ENCODE data around the gene SMIM20. TPM values are rescaled to one million over a fixed set of nuclear protein-coding genes. Genes with fewer than 3 reads are reported as not detected.

The SMIM20 gene
- total RNA-seq, 2 donors from 2014 or later = 35.9 to 40.8 TPM

DNA sequence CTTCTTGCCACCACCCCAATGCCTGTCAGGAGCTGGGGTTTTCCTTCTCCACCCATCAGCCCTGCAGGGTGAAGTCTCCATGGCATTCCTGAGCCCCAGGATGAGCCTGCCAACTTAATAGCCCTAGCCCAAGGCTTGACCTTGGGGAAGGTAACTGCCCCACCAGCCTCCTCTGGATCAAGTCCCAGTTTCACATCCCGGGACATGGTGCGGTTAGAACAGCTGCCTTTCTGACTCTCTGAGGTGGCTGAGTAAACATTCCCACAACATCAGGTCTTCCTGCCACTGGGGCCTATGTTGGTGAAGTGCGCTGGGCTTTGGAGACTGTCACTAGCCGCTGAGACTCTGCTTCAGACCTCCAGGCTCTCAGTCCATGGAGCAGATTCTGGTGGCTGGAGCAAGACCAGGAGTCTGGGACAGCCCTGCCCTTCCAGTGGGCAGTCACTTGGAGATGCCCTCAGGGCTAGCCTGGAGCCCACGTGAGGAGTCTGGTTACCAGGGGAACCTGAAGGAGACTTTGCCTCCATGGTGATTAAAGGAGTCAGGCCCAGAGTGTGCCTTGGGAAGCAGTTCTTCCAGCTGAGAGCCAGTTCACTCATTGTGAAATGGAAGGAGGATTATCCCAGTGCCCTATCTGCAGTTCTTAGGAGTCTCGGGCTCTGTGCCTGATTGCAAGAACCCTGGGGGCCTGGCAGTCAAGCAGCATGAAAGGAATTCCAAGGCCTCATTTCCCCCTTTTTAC is 56.8 kb downstream of the SMIM20 start:
- peak; percentile 58 for DNase-seq
- Histone ChIP-seq H3K4me1 (ENCODE audit: control insufficient read depth, insufficient read depth, low read length) (peaks cover 10% of the 10 kb centered on the region), H3K4me3 (ENCODE audit: low read length) (no peak overlapping the region), H3K9ac (ENCODE audit: extremely low read depth, low read length, poor library complexity, severe bottlenecking) (no peak overlapping the region), H3K27ac (ENCODE audit: low read depth, low read length) (peak overlapping the region; percentile 51), H3K36me3 (ENCODE audit: control insufficient read depth, insufficient read depth, low read length) (no peaks in the 10 kb centered on the region), H3K9me3 (ENCODE audit: control insufficient read depth, low read length) (no peaks in the 10 kb centered on the region), H3K27me3 (ENCODE audit: control insufficient read depth, insufficient read depth, low read length, poor library complexity, severe bottlenecking) (no peaks in the 10 kb centered on the region)
- Mint-ChIP-seq H3K36me3 (ENCODE audit: low read depth) (peaks cover 2% of the 10 kb centered on the region), H3K4me1 (peaks cover 19% of the 10 kb centered on the region), H3K27ac (peak overlapping the region; percentile 65), H3K27me3 (ENCODE audit: insufficient read depth) (no peaks in the 10 kb centered on the region), H3K4me3 (no peak overlapping the region), H3K9me3 (peaks cover 8% of the 10 kb centered on the region)
- 73 to 80% methylated on average over 3 to 6 of the region's 6 CpGs for WGBS, 2 experiments (ENCODE audit: insufficient coverage in 1 of 2, insufficient read length in 1 of 2)
- TF ChIP-seq, protein P1, sequence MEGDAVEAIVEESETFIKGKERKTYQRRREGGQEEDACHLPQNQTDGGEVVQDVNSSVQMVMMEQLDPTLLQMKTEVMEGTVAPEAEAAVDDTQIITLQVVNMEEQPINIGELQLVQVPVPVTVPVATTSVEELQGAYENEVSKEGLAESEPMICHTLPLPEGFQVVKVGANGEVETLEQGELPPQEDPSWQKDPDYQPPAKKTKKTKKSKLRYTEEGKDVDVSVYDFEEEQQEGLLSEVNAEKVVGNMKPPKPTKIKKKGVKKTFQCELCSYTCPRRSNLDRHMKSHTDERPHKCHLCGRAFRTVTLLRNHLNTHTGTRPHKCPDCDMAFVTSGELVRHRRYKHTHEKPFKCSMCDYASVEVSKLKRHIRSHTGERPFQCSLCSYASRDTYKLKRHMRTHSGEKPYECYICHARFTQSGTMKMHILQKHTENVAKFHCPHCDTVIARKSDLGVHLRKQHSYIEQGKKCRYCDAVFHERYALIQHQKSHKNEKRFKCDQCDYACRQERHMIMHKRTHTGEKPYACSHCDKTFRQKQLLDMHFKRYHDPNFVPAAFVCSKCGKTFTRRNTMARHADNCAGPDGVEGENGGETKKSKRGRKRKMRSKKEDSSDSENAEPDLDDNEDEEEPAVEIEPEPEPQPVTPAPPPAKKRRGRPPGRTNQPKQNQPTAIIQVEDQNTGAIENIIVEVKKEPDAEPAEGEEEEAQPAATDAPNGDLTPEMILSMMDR (conservative IDR thresholded peaks at IDR 0.05) = no peak

DNA sequence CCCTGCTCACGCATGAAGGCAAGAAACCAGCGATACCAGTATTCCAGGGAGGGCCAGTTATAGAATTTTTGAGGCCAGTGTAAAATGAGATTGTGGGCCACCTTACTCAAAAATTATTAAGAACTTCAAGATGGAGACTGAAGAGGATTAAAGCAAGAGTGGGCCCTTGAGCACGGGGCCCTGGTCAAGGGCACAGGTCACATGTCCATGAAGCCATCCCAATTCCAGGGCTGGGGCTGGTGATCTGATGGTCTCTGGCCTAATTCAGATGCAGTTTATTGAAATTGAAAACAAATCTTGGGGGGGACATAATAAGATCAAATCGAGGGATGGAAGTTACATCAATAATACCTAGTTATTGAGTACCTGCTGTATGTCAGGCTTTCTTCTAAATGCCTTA is 58.3 kb downstream of the SMIM20 start:
- TF ChIP-seq, protein P1 (conservative IDR thresholded peaks at IDR 0.05) = no peak
- no peaks in the 10 kb centered on the region for H3K36me3 ChIP-seq (ENCODE audit: control insufficient read depth, insufficient read depth, low read length)
- no peaks in the 10 kb centered on the region for H3K27me3 ChIP-seq (ENCODE audit: control insufficient read depth, insufficient read depth, low read length, poor library complexity, severe bottlenecking)
- no peaks in the 10 kb centered on the region for H3K9me3 ChIP-seq (ENCODE audit: control insufficient read depth, low read length)
- Mint-ChIP-seq H3K27ac (no peak overlapping the region), H3K4me3 (no peak overlapping the region), H3K4me1 (peaks cover 19% of the 10 kb centered on the region), H3K9me3 (peaks cover 19% of the 10 kb centered on the region), H3K36me3 (ENCODE audit: low read depth) (peaks cover 2% of the 10 kb centered on the region), H3K27me3 (ENCODE audit: insufficient read depth) (no peaks in the 10 kb centered on the region)
- no peak overlapping the region for H3K9ac ChIP-seq (ENCODE audit: extremely low read depth, low read length, poor library complexity, severe bottlenecking)
- 89 to 100% methylated on average over 3 to 4 of the region's 4 CpGs for WGBS, 2 experiments (ENCODE audit: insufficient coverage in 1 of 2, insufficient read length in 1 of 2)
- DNase-seq = no peak
- no peak overlapping the region for H3K27ac ChIP-seq (ENCODE audit: low read depth, low read length)
- peaks cover 10% of the 10 kb centered on the region for H3K4me1 ChIP-seq (ENCODE audit: control insufficient read depth, insufficient read depth, low read length)
- H3K4me3 ChIP-seq (ENCODE audit: low read length) = no peak overlapping the region

DNA sequence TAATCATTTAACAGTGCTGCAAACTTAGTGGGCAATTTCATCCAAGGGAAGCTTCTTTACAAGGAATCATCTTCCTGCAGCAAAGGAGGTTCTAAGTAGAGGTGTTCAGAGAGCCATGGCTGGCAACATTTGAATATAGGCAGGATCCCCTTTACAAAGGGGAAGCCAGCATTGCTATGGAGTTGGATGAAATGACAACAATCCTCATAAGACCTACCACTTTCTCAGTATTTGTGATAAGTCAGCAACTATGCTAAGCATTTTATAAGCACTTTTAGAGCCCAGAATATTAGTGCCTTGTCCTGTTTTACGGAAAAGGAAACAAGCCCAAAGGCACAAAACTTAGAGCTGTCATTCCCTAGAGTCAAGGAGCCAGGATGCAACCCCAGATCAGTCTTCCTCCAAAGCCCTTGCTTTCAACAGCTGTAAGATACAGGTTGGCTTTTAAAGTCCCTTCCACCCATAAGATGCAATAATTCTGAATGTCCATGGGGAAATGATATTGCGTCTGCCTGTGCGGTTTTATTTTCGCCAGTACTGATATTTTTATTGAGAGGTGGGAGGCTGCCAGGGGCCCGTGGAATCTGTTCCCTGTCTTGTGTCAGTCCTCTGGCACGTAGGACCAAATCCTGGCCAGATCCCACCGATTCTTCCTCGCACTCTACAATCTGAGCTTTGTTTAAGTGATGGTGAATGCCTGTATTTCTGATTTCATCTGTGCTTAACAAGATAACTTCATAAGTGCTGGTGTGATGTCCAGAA is 59.1 kb downstream of the SMIM20 start:
- peaks cover 2% of the 10 kb centered on the region for H3K36me3 Mint-ChIP-seq (ENCODE audit: low read depth)
- H3K27ac Mint-ChIP-seq = no peak overlapping the region
- peaks cover 27% of the 10 kb centered on the region for H3K4me1 Mint-ChIP-seq
- peaks cover 19% of the 10 kb centered on the region for H3K9me3 Mint-ChIP-seq
- DNase-seq = no peak
- Histone ChIP-seq H3K9ac (ENCODE audit: extremely low read depth, low read length, poor library complexity, severe bottlenecking) (no peak overlapping the region), H3K27me3 (ENCODE audit: control insufficient read depth, insufficient read depth, low read length, poor library complexity, severe bottlenecking) (no peaks in the 10 kb centered on the region), H3K9me3 (ENCODE audit: control insufficient read depth, low read length) (no peaks in the 10 kb centered on the region), H3K36me3 (ENCODE audit: control insufficient read depth, insufficient read depth, low read length) (no peaks in the 10 kb centered on the region), H3K27ac (ENCODE audit: low read depth, low read length) (no peak overlapping the region), H3K4me1 (ENCODE audit: control insufficient read depth, insufficient read depth, low read length) (peaks cover 10% of the 10 kb centered on the region), H3K4me3 (ENCODE audit: low read length) (no peak overlapping the region)
- WGBS, 2 experiments (ENCODE audit: insufficient coverage in 1 of 2, insufficient read length in 1 of 2) = 80 to 100% methylated on average over 1 to 8 of the region's 8 CpGs
- H3K4me3 Mint-ChIP-seq = no peak overlapping the region
- TF ChIP-seq, protein P1 (conservative IDR thresholded peaks at IDR 0.05) = no peak
- H3K27me3 Mint-ChIP-seq (ENCODE audit: insufficient read depth) = no peaks in the 10 kb centered on the region
